LoVo (cell line): ENCODE measurements around the gene C1orf35.

Experiments used
- DNase-seq: peaks from one replicate; pipeline ENCODE4 v3.0.0-alpha.2; 2016; ENCODE audit warnings: low spot score

C1orf35 gene

GRCh38 chr1:228079013-228079412, 24.1 kb downstream of the C1orf35 start:
- DNase-seq, result no peak

GRCh38 chr1:228077565-228078330, 25.4 kb downstream of the C1orf35 start:
- no peak for DNase-seq

- no peak for DNase-seq
Measured at GRCh38 chr1:228076796-228077430, 26.2 kb downstream of the C1orf35 start.

GRCh38 chr1:228075801-228076271, 27.3 kb downstream of the C1orf35 start:
- DNase-seq, result no peak

GRCh38 chr1:228074954-228075730, 28.0 kb downstream of the C1orf35 start:
- no peak for DNase-seq

GRCh38 chr1:228073857-228074545, 29.1 kb downstream of the C1orf35 start:
- DNase-seq, result no peak

GRCh38 chr1:228073061-228073856, 29.9 kb downstream of the C1orf35 start:
- DNase-seq, result no peak

GRCh38 chr1:228072658-228073043, 30.5 kb downstream of the C1orf35 start:
- DNase-seq, result no peak

GRCh38 chr1:228071839-228072657, 31.1 kb downstream of the C1orf35 start:
- no peak for DNase-seq

GRCh38 chr1:228070851-228071250, 32.3 kb downstream of the C1orf35 start:
- DNase-seq, result no peak

- no peak for DNase-seq
Measured at GRCh38 chr1:228070173-228070572, 33.0 kb downstream of the C1orf35 start.

GRCh38 chr1:228068359-228068758, 34.8 kb downstream of the C1orf35 start:
- DNase-seq, result no peak

GRCh38 chr1:228066891-228067654, 36.1 kb downstream of the C1orf35 start:
- no peak for DNase-seq

GRCh38 chr1:228066416-228066815, 36.7 kb downstream of the C1orf35 start:
- DNase-seq, result no peak

- DNase-seq, result no peak
Measured at GRCh38 chr1:228065543-228066347, 37.4 kb downstream of the C1orf35 start.

- no peak for DNase-seq
Measured at GRCh38 chr1:228064741-228065542, 38.2 kb downstream of the C1orf35 start.

- no peak for DNase-seq
Measured at GRCh38 chr1:228064296-228064695, 38.8 kb downstream of the C1orf35 start.
